ENCODE measurements around the gene MAOB.
"Not testable (repeated sequence)": the region's sequence is repeated elsewhere in the genome, so short reads cannot be mapped to it uniquely, and the experiment has no call there.

Gene MAOB
- long read RNA-seq = 0 reads

- Histone ChIP-seq H3K4me3 (replicated peaks; ENCODE audit: insufficient read depth, low read length) (no peak within 1 kb of the TSS), H3K27ac (replicated peaks) (no peak within 1 kb of the TSS), H3K27me3 (ENCODE audit: insufficient read depth, poor library complexity, severe bottlenecking) (peaks cover 3% of the 10 kb centered on the region)
- no peak for DNase-seq (ENCODE audit: low read depth in 1 of 2, low spot score in 1 of 2)
- TF ChIP-seq, protein P1, sequence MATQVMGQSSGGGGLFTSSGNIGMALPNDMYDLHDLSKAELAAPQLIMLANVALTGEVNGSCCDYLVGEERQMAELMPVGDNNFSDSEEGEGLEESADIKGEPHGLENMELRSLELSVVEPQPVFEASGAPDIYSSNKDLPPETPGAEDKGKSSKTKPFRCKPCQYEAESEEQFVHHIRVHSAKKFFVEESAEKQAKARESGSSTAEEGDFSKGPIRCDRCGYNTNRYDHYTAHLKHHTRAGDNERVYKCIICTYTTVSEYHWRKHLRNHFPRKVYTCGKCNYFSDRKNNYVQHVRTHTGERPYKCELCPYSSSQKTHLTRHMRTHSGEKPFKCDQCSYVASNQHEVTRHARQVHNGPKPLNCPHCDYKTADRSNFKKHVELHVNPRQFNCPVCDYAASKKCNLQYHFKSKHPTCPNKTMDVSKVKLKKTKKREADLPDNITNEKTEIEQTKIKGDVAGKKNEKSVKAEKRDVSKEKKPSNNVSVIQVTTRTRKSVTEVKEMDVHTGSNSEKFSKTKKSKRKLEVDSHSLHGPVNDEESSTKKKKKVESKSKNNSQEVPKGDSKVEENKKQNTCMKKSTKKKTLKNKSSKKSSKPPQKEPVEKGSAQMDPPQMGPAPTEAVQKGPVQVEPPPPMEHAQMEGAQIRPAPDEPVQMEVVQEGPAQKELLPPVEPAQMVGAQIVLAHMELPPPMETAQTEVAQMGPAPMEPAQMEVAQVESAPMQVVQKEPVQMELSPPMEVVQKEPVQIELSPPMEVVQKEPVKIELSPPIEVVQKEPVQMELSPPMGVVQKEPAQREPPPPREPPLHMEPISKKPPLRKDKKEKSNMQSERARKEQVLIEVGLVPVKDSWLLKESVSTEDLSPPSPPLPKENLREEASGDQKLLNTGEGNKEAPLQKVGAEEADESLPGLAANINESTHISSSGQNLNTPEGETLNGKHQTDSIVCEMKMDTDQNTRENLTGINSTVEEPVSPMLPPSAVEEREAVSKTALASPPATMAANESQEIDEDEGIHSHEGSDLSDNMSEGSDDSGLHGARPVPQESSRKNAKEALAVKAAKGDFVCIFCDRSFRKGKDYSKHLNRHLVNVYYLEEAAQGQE (IDR thresholded peaks at IDR 0.05; ENCODE audit: insufficient replicate concordance, low read depth) = no peak
- no peak for TF ChIP-seq SPI1 (IDR thresholded peaks at IDR 0.05; ENCODE audit: borderline replicate concordance, low read depth)
- no peak for TF ChIP-seq POLR2AphosphoS5 (IDR thresholded peaks at IDR 0.05; ENCODE audit: low read depth)
- TF ChIP-seq GABPA (IDR thresholded peaks at IDR 0.05; ENCODE audit: low read depth) = no peak
- TF ChIP-seq, protein P2, sequence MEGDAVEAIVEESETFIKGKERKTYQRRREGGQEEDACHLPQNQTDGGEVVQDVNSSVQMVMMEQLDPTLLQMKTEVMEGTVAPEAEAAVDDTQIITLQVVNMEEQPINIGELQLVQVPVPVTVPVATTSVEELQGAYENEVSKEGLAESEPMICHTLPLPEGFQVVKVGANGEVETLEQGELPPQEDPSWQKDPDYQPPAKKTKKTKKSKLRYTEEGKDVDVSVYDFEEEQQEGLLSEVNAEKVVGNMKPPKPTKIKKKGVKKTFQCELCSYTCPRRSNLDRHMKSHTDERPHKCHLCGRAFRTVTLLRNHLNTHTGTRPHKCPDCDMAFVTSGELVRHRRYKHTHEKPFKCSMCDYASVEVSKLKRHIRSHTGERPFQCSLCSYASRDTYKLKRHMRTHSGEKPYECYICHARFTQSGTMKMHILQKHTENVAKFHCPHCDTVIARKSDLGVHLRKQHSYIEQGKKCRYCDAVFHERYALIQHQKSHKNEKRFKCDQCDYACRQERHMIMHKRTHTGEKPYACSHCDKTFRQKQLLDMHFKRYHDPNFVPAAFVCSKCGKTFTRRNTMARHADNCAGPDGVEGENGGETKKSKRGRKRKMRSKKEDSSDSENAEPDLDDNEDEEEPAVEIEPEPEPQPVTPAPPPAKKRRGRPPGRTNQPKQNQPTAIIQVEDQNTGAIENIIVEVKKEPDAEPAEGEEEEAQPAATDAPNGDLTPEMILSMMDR (IDR thresholded peaks at IDR 0.05; ENCODE audit: insufficient read depth, low read length) = no peak
Observed at GRCh38 chrX:43882294-43882681, at the start of gene MAOB. TSS of gene MAOB (minus strand) at chrX:43882450. CDS start at chrX:43882299, 151 bp downstream.

DNA sequence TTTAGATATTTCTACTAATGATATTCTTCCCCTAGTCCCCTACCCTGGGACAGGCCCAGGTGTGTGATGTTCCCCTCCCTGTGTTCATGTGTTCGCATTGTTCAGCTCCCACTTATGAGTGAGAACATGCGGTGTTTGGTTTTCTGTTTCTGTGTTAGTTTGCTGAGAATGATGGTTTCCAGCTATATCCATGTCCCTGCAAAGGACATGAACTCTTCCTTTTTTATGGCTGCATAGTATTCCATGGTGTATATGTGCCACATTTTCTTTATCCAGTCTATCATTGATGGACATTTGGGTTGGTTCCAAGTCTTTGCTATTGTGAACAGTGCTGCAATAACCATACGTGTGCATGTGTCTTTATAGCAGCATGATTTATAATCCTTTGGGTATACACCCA lies 39.8 kb upstream of the MAOB start:
- not testable (repeated sequence) for DNase-seq (ENCODE audit: low read depth in 1 of 2, low spot score in 1 of 2); H3K27me3 ChIP-seq (ENCODE audit: insufficient read depth, poor library complexity, severe bottlenecking); H3K27ac ChIP-seq (replicated peaks); H3K4me3 ChIP-seq (replicated peaks; ENCODE audit: insufficient read depth, low read length)

- H3K4me3 ChIP-seq (replicated peaks; ENCODE audit: insufficient read depth, low read length); H3K27ac ChIP-seq (replicated peaks); DNase-seq (ENCODE audit: low read depth in 1 of 2, low spot score in 1 of 2); H3K27me3 ChIP-seq (ENCODE audit: insufficient read depth, poor library complexity, severe bottlenecking): not testable (repeated sequence)
Observed at GRCh38 chrX:43910772-43911171, 28.5 kb upstream of the MAOB start.

GRCh38 chrX:43910012-43910411 lies 27.8 kb upstream of the MAOB start:
- Histone ChIP-seq H3K4me3 (replicated peaks; ENCODE audit: insufficient read depth, low read length) (no peak overlapping the region), H3K27ac (replicated peaks) (no peak overlapping the region), H3K27me3 (ENCODE audit: insufficient read depth, poor library complexity, severe bottlenecking) (peaks cover 4% of the 10 kb centered on the region)
- TF ChIP-seq, protein P1 (IDR thresholded peaks at IDR 0.05; ENCODE audit: insufficient replicate concordance, low read depth) = no peak
- TF ChIP-seq, protein P2 (IDR thresholded peaks at IDR 0.05; ENCODE audit: insufficient read depth, low read length) = no peak
- TF ChIP-seq GABPA (IDR thresholded peaks at IDR 0.05; ENCODE audit: low read depth) = no peak
- TF ChIP-seq POLR2AphosphoS5 (IDR thresholded peaks at IDR 0.05; ENCODE audit: low read depth) = no peak
- no peak for TF ChIP-seq SPI1 (IDR thresholded peaks at IDR 0.05; ENCODE audit: borderline replicate concordance, low read depth)
- no peak for DNase-seq (ENCODE audit: low read depth in 1 of 2, low spot score in 1 of 2)

- DNase-seq (ENCODE audit: low read depth in 1 of 2, low spot score in 1 of 2) = no peak
- Histone ChIP-seq H3K27ac (replicated peaks) (no peak overlapping the region), H3K27me3 (ENCODE audit: insufficient read depth, poor library complexity, severe bottlenecking) (peaks cover 4% of the 10 kb centered on the region), H3K4me3 (replicated peaks; ENCODE audit: insufficient read depth, low read length) (no peak overlapping the region)
- TF ChIP-seq GABPA (IDR thresholded peaks at IDR 0.05; ENCODE audit: low read depth) = no peak
- TF ChIP-seq, protein P1 (IDR thresholded peaks at IDR 0.05; ENCODE audit: insufficient replicate concordance, low read depth) = no peak
- TF ChIP-seq, protein P2 (IDR thresholded peaks at IDR 0.05; ENCODE audit: insufficient read depth, low read length) = no peak
- no peak for TF ChIP-seq SPI1 (IDR thresholded peaks at IDR 0.05; ENCODE audit: borderline replicate concordance, low read depth)
- TF ChIP-seq POLR2AphosphoS5 (IDR thresholded peaks at IDR 0.05; ENCODE audit: low read depth) = no peak
Observed at GRCh38 chrX:43909141-43909540, 26.9 kb upstream of the MAOB start.
